CD4-positive, alpha-beta T cell treated with Interferon gamma for 1 hour (primary cell): ENCODE results near the gene SYN1.
A peak's percentile ranks its signal among the peaks of the same experiment; 100 is the strongest.

Experiments
- DNase-seq: peaks from one replicate; pipeline ENCODE4 v3.0.0-alpha.2; 2020

The SYN1 gene

DNA sequence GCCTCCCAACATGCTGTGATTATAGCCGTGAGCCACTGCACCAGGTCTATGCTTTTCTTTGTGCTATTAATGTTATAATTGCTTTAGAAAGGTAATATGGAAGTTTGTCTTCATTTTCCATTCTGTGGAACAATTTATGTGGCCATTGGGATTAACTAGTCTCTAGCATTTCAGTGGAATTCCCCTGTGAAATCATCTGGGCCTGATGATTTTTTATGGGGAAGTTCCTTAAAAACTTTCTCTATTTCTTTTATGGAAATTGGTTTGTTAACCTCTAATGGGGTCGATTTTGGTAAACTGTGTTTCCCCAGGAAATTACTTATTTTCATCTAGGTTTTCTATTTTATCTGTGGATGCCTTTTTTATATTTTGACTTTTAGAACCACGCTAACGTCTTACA lies 26.1 kb downstream of the SYN1 start:
- no peak for DNase-seq

DNA sequence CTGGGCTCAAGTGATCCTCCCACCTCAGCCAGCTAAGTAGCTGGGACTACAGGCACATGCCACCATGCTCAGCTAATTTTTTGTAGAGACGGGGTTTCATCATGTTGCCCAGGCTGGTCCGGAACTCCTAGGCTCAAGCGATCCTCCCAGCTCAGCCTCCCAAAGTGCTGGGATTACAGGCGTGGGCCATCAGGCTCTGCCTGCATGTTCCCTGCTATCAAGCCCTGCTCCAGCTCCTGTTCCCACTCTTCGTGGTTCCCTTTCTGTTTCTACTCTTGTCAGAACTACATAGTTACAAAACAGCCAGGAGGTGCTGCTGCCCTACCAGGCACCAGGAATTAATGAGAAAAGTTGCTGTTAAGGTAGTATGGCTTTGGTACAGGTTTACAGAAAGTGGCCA lies 28.7 kb downstream of the SYN1 start:
- no peak for DNase-seq

DNA sequence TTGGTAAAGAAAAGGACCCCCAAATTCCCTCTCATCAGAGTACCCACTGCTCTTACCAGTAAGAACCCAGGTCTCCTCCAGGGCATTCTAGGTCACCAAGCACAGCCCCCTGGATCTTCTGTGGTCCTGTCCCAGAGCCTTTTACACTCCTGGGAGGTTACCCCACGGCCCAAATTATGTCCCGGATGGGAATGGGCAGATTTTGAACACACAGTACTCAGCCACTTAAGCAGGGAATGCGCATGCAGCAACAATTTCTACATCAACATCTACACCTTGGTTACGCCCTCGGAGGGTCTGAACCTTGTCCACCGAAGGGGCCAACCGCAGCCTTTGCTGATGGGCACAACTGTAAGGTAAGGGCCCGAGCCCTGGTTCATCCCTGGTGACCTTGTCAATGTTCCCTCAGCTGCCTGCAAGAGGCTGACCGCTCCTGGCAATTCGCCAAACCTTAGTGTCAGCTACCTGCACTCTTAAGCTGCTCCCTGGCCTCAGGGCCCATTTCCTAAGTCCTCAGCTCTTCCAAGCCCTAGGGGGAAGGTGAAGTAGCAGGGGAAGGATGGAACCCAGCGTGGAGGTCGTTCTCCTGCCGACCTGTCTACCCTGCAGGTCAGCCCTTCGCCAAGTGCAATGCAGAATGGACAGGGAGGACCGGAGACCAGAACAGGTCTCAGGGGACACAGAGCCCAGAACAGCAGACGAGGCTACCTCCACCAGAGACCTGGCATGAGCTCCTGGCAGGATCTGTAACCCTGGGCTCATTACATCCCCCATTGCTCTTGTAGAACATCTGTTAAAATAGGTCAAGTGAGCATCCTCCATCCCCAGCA lies 31.5 kb downstream of the SYN1 start:
- DNase-seq: no peak

DNA sequence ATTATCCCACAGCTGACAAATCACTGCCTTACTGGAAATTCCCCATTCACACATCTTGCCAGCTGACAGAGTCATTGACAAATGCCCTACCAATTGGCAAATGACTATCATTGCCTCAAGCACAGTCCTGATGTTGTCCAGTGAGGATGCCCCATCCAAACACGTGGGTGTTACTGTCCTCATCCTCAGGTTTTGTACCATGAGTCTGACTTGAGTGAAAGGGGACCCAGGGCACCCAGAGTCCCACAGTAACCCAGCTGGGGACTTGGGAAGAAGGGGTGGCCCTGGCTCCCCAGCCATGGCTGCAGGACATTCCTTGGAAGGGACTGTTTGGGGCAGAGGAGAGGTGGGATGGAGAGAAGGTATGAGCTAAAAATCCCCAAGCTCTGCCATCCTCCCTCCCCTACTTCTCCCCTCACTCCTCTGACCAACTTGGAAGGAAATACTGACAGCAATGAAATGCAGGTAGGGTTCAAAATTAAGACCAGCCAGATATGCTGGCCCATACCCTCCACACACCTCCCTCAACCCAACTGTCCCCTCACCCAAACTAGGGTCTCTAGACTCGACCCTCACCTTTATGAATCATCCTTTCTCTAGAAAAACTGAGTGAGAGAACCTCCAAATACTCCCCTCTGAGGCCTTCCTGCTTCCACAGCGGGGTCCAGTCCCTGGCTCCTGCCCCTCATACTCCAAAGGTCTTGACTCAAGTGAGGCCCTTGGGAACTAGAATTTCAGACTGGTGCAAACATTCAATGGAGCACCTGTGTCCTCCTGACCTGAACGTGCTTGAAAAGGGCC lies 32.4 kb downstream of the SYN1 start:
- DNase-seq: no peak

DNA sequence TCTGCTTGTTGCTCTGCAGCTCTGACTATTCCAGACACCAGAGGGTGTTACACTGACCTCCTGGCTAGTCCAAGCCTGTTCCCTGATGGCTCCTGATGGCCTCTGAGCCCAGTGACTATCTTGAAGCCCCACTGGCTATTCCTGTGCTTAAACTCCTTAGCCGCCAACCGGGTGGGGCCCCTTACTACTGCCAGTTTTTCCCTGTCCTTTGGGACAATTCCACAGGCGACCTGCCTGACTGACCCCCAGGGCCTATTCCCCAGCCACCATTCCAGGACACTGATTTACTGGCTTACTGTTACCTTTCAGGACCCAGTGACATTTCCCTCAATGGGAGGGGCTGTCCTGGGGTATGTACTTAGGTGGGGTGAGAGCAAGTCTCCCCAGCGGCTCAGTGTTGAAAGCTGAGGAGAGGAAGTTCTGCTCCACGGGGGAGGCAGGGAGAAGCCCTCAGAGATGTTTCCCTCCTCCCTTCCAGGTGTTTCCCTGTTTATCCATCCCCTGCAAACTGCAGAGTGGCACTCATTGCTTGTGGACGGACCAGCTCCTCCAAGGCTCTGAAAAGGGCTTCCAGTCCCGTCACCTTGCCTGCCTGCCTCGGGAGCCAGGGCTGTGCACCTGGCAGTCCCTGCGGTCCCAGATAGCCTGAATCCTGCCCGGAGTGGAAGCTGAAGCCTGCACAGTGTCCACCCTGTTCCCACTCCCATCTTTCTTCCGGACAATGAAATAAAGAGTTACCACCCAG lies 33.4 kb downstream of the SYN1 start:
- DNase-seq: no peak

DNA sequence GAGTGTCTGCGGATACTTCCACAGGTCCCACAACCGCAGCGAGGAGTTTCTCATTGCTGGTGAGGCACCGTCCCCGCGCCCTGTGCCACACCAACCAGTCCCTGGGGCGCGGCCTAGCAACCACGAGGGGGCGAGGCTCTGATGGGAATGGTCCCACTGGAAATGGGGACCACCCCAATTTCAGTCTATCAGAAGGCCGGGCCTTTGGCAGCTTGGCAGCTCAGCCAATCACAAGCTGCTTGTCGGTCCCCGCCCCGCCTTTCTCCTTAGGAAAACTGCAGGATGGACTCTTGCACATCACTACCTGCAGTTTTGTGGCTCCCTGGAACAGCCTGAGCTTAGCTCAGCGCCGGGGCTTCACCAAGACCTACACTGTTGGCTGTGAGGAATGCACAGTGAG lies 34.4 kb downstream of the SYN1 start:
- no peak for DNase-seq

DNA sequence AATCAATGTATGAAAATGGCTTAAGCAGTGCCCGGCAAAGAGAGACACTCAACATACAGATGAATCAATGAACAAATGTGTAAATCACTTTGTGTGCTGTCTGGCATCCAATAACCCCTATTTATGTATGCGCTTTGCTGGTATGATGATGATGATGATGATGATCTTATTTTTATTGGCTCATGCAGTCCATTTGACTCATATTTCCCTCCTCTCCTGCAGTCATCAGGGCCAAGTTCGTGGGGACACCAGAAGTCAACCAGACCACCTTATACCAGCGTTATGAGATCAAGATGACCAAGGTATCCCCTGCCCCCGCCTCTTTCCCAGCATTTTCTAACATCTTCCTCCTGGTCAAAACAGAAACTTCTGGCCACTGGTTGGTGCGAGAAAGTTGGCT lies 34.9 kb downstream of the SYN1 start:
- no peak for DNase-seq

DNA sequence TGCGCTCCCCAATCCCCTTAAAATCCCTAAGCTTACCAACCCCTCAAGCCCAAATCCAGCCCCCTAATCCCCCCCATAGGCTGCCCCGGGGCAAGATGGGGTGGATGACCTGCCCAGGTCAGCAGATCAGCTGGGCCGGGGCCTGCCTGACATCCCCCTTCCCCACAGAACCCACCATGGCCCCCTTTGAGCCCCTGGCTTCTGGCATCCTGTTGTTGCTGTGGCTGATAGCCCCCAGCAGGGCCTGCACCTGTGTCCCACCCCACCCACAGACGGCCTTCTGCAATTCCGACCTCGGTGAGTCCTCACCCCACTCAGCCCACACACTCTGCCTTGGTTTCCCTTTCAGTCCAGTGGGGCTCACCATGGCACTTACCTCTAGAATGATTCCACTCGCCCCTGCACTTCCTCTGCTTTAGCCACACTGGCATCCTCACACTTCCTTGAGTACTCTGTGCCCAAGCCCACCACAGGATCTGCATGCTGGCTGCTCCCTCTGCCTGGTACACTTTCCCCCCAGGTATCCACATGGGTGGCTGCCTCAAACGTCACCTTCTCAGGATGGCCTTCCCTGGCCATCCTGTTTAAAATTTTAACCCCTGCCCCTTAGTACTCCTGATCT lies 36.3 kb downstream of the SYN1 start:
- DNase-seq: no peak

DNA sequence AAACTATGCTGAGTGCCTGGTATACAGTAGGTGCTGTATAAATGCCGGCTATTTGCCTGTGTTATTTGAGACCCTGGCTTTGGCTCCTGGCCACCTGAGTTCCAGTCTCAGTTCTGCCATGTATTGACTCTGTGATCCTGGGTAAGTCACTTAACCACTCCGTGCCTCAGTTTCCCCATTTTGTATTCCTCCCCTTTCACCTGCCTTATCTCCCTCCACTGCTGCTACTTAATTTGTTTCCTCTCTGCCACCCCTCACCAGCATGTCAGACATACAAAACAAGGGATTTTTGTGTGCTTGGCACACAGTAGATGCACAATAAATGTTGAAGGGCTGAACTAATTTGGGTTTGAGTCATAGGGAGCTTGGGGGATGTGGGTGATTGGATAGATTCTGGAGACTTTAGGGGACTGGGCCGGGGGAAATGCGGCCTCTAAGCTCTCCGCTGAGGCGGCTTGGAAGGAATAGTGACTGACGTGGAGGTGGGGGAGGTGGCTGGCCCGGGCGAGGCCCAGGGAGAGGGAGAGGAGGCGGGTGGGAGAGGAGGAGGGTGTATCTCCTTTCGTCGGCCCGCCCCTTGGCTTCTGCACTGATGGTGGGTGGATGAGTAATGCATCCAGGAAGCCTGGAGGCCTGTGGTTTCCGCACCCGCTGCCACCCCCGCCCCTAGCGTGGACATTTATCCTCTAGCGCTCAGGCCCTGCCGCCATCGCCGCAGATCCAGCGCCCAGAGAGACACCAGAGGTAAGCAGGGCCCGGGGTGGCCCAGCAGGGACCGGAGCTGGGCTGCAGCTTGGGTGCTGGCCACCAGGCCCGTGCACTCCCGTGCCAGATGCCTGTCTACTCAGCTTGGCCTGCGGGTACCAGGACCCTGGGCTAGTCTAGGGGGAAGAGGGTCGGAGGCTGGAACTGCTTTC lies 37.7 kb downstream of the SYN1 start, which contains the start of gene TIMP1:
Gene TIMP1 (plus strand): TSS at position 706 of the 917 bp plus-strand sequence. CDS start 980 bp downstream, outside the sequence.
- peak; percentile 82 for DNase-seq

DNA sequence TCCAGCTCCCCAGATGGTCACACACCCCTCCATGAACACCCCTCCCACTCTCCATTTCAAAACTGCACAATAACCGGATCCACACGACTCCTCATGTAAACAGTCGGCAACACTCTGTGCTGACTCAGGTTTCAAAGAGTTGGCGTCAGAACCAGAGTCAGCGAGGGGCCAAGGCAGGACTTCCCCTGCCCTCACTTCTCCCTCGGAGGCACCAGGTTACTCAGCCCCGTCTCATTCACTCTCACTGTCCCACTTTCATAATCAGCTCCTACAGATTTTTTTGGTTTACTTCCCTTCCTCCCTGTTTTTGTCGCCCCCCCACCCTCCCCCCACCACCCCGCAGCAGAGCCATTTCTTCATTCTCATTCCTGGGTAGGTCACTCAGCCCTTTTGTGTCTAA lies 40.1 kb downstream of the SYN1 start:
- DNase-seq: peak; percentile 61

DNA sequence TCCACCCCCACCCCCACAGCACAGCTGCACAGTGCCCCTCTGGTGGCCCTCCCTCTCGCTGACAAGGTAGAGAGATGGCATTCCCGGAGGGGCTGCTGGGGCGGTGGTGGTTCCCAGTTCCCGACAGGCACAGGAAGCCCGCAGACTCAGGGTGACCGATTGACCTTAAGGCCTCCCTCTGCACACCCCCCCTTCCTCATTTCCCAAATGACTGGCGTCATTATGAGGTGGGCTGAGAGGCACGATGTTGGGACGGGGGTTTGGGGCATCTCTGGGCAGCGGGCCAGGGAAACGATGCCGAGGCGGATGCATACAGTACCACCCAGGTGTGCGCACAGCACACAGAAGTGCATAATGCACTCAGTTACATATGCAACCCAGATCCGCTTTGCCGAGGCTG lies 41.0 kb downstream of the SYN1 start:
- peak; percentile 23 for DNase-seq

DNA sequence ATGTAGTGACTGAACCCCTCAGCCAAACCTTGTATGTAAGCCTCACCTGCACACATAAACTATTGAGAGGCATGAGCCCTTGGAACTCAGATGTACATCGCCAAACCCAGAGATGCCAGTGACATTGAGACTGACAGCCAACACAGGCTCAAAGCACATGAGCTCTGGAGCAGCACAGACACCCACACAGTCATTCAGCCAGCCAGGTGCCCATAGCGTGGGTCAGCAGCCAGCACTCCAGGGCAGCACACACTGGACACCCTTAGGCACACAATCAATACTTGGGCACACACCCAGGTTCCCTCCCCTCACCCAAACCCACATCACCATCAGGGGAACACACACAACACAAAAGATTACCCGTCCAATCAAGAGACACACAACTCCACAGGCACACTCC lies 41.8 kb downstream of the SYN1 start:
- no peak for DNase-seq

DNA sequence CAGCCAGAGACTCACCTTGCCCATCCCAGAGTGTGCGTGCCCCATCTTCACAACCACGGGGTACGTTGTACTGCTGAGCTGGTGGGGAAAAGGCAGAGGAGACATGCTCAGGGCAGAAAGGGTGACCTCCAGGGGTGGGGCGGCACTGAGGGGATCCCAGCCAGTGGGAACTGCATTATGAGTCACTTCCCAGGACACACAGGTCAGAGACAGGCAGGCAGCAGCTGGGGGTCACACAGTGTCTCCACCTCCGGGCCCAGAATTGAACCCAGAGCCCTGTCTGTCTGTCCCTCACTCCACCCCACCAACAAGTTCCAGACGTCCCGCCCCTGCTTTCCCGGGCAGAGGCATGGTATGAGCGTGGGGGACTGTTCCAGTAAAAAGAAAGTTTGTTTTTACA lies 42.2 kb downstream of the SYN1 start:
- DNase-seq: no peak

DNA sequence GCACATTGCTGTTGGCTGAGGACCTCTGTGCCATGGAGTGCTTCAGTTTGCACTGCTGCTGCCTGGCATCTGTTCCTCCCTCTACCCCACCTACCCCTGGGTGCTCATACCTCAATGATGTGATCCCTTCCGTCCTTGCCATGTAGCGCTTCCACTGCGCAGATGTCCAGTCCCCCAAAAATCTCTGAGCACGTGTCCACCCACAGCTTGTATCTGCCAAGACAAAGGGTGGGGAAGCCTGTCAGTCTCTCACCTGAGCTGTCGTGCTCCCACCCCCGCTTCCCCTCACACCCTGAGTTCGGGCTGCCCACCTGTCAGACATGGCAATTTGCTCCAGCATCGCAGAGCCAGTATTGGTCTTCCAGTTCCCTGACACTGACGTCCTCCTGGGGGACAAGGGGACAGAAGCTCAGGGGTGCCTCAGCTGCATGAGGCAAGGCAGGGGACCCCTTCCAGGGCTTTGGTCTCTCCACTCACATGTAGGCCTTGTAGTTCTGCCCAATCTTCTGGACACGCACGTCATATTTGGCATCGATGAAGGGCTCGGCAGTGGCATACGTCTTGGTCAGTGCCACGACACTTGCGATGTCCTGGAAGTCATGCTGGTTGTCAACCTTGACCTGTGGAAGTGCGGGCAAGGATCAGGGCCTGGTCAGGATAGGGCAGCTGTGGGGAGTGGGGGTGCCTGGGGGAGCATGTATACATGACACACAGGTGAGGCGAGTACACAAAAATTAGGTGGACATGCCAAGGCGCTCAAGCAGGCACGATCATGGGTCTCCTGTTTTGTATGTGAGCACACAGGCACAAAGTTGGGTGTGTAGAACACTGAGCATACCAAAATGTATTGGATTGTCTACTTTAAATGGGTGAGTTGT lies 43.4 kb downstream of the SYN1 start:
- no peak for DNase-seq

DNA sequence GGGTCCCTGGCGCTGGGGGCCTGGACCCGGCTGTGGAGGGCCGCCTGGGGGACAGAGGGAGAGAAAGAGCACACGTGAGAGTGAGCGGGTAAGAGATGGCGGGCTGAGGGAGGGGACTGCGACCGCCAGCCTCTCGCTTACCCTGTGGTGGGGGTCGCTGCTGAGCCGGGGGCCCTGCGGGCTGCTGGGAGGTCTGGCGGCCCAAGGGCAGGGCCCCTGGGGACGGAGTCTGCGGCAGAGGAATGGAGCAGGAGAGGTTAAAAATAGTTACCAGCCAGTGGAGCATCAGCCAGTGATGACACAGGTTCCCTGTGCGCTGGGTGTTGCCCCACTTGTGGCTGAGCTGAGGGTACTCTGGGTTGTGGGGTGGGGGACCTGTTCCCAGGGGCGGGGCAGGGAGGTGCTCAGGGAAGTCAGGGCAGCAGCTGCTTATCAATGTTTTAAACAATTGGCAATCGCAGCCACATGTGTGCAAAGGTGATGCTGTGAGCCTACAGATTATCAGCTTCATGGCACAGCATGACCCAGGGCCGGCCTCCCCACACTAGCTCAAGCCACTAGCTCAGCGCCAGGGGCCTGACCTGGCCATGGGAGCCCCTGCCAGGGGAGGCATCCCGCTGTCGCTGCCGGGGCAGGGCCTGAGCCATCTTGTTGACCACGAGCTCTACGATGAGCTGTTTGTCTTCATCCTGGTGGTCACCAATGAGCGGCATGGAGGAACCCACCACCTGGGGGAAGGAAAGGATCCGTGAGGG lies 44.9 kb downstream of the SYN1 start:
- DNase-seq: no peak

DNA sequence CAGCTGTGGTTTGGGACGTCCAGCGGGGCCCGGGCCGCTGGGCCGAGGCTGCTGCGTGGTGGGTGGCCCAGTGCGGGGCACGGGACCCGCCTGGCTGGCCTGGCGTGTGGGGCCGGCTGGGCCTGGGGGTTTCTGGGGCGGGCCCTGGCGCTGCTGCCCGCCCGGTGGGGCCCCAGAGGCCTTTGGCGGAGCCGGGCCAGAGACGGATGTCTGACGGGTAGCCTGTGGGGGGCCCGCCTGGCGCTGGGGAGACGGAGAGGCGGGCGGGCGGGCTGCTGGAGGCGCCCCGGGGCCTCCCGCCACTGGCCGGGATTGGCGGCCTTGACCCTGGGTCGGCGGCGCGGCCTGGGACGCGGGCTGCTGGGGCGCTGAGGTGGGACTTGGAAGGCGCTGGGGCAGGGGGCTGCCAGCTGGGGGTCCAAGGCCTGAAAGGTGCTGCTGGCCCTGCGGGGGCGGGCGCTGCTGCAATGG lies 45.5 kb downstream of the SYN1 start:
- DNase-seq: no peak

DNA sequence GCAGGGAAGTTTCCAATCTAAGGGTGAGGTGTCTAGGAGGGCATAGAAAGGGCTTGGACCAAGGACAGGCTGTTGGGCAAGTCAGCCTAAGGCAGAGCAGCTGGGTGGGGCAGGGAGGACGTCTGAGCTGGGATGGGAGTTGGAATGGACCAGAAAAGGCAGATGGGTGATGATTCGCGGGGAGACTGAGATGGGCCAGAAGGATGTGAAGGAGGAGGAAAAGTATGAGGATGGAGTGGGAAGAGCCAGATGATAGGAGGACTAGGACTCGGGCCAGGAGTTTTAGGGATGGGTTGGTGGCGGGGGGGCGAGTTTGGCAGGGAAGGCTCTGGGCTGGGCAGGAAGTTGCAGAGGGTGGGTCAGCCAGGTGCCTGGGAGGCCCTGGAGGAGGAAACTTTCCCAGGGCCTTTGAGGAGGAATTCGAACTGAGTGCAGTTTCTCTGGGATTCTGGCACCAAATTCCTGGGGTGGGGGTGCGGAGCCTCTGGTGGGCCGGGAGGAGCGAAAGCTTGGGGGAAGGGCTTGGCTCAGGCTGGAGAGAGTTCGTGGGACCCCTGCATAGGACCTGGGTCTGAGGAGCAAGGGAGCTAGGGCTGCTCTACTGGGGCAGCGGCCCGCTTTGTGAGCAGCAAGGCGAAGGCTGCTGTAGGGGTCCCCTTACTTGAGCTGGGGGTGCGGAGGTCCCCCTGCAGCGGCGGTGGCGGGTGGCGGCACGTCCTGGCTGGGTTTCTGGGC lies 46.1 kb downstream of the SYN1 start:
- no peak for DNase-seq

DNA sequence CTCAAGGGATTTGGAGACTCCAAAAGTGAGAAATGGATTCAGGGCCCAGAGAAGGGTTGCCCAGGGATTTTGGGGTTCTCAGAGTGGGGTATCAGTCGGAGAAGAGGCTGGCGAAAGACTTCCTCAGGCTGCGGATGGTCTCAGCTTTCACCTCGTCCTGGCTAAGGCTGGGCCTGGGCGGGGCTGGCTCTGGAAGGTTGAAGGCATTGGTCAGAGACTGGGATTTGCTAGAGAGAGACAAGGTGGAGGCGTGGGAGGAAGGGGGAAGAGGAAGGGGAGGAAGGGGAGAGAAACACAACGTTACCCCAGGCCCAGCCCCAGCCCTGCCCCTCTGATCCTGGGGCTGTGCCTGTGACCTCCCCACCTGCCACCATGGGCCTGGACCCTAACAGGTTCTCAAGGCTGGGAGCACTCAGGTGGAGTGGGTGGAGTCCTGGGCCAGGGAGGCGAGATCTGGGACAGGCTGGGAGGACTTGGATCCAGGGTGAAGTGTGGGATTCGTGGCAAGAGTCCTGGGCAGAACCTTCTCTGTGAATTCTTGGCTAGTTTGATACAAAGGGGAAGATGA lies 46.8 kb downstream of the SYN1 start:
- DNase-seq: no peak

DNA sequence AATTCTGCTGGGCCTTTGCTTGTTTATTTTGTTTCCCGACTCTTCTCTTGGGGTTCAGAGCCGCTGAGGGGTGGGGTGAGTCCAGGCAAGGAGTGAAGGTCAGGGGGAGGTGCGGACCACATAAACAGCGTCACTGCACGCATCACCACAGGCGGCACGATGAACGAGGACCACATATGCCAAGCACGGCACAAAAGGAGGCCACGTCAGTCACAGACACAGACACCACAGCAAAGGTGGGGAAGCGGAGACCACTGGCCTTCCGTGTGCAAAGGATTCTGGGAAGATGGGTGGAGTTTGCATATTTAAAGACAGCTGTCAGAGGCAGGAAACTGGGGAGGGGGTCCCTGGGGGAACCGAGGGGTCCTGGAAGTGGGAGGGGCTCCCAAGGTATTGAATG lies 47.8 kb downstream of the SYN1 start:
- no peak for DNase-seq
